GM18861 (cell line): Measurements from ENCODE around the gene CD300LD.
"Not testable (repeated sequence)": the region's sequence is repeated elsewhere in the genome, so short reads cannot be mapped to it uniquely, and the experiment has no call there.

Experiments used
- ATAC-seq: cut with Tn5 transposase; IDR thresholded peaks from one replicate; pipeline ENCODE4 v1.9.1; 2021; ENCODE audit not compliant: unreplicated experiment

Gene CD300LD

GRCh38 chr17:74573635-74574034, 18.4 kb downstream of the CD300LD start:
- not testable (repeated sequence) for ATAC-seq

GRCh38 chr17:74573169-74573568, 18.9 kb downstream of the CD300LD start:
- ATAC-seq = no peak

DNA sequence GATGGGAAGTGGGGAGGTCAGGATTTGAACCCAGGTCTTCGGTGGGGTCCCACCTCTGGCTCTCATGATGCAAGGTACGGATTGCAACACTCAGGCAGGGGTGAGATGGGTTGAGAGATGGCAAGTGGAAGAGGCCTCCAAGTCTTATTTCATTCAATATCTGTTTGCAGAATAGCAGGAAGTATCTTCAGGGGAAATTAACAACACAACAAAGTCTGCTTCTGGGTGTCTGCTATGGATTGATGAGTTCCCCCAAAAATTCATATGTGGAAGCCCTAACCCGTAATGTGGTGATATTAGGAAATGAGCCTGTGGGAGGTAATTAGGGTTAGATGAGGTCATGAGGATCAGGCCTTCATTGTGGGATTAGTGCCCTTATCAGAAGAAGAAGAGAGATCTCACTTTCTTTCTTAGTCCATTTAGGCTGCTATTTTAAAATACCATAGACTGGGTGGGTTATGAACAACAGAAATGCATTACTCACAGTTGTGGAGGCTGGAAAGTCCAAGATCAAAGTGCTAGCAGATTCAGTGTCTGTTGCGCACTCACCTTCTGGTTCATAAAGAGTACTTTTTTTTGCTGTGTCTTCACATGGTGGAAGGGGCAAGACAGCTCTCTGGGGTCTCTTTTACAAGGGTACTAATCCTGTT, 20.3 kb downstream of the CD300LD start:
- ATAC-seq = no peak

DNA sequence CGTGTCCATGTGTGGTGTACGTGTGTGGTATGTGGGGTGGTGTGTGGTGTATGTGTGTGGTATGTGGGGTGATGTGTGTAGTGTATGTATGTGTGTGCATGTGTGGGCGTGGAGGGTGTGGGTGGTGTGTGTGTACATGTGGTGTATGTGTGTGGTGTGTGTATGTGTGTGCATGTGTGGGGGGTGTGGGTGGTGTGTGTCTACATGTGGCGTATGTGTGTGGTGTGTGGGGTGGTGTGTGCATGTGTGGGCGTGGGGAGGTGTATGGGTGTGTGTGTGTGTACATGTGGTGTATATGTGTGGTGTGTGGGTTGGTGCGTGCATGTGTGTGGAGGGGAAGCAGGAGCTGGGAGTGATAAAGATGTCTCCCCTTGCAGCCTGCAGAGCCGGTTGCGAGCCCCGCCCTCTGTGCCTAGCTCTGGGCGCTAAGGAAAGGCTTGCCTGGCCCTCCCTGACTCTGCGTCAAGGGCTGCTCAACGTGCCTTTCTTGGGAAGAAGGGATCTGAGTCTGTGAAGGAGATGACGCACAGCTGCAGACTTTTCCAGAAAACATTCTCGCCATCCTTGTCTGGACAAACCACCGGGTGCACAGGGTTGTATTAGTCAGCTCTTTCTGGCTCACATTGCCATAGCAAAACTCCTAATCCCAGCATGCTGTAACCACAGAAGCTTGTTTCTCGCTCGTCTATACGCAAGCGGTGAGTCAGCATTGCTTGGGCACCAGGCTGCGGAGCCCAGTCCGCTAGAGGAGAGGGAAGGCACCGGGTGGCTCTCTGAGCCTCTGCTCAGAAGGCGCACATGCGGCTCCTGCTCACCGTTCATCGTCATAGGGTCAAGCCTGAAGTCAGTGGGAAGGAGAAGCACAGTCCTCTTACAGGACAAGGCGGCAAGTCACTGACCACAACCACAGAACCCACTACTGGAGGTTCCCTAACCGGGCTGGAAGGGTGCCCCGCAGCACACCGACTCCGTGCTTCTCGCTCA, 22.8 kb downstream of the CD300LD start:
- no peak for ATAC-seq

GRCh38 chr17:74568106-74568873, 23.8 kb downstream of the CD300LD start:
- no peak for ATAC-seq

GRCh38 chr17:74567397-74567796, 24.7 kb downstream of the CD300LD start, which contains the start of gene CD300H:
TSS of gene CD300H (minus strand) at chr17:74567509.
- ATAC-seq = no peak

- ATAC-seq = no peak
Measured at GRCh38 chr17:74566132-74566753, 25.8 kb downstream of the CD300LD start.

DNA sequence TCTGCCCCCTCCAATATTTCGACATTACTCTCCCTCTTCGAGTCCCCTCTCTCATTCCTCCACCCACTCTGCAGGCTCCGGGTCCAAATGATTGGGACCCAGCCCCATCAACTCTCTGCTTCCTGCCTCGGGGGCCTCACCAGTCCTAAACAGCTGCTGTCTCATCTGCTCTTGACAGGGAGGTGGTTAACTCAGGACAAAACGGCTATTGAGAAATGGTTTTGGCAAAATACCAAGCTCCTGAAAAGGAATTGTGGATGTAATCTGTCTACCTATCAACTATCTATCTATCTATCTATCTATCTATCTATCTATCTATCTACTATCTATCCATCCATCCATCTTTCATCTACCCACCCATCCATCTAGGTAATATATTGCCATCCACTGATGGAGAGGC, 27.0 kb downstream of the CD300LD start:
- no peak for ATAC-seq

- ATAC-seq = no peak
Measured at GRCh38 chr17:74563358-74563757, 28.7 kb downstream of the CD300LD start.

DNA sequence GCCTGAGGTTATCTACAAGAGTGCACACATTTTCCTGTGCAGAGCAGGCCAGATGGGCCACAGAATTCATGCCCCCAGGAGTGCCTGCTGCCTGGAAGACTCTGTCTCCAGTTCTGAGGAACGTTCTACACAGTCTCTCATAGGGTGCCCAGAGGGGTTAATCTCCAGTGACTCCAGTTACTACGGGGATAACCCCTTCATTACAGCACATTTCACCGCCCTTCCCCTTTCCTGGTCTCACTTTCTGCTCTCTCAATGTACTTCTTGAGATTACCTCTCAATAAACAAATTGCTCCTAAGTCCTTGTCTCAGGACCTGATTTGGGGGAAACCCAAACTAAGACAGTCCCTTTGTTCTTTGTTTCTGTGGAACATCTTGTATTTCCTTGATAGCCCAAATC, 30.5 kb downstream of the CD300LD start:
- no peak for ATAC-seq

DNA sequence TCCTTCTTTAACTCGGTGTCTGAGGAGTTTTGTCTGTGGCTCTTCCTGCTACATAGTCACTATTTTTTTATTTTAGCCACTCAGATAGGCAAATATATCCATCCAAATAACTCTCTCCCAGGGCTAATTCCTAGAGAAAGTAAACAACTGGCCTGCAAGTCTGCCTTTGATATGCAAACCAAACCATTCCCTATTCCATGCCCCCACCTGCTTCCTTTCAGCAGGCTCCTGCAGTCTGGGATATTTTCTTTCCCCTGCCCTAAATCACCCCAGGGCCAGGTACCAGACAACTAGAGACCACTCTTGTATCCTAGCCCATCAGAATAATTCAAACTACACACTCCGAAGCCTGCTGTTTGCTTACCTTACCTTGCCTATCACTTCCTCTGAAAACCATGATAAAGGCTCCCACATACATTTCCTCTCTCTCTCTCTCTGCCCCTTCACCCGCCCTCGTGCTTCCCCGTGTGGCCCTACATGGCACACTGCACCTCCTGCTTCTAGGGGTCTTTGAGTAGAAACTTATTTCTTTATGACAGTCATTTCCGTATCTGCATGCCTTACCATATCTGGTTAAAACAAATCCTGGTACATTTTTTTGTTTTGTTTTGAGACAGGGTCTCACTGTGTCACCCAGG, 33.1 kb downstream of the CD300LD start:
- ATAC-seq = no peak

DNA sequence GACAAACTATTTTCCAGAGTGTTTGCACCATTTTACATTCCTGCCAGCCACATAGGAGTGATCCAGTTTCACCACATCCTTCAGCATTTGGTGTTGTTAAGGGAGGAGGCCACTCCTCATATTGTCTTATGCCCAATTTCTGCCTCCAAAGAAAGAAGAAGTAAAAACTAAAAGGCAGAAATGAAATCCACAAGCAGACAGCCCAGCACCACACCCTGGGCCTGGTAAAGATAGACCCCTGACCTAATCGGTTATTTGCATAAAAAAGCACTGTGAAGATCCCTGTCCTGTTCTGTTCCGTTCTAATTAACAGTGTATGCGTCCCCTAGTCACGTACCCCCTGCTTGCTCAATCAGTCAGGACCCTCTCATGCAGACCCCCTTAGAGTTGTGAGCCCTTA, 33.7 kb downstream of the CD300LD start:
- not testable (repeated sequence) for ATAC-seq

- ATAC-seq = no peak
Measured at GRCh38 chr17:74555427-74555940, 36.6 kb downstream of the CD300LD start.

GRCh38 chr17:74554909-74555308, 37.2 kb downstream of the CD300LD start:
- ATAC-seq = no peak

DNA sequence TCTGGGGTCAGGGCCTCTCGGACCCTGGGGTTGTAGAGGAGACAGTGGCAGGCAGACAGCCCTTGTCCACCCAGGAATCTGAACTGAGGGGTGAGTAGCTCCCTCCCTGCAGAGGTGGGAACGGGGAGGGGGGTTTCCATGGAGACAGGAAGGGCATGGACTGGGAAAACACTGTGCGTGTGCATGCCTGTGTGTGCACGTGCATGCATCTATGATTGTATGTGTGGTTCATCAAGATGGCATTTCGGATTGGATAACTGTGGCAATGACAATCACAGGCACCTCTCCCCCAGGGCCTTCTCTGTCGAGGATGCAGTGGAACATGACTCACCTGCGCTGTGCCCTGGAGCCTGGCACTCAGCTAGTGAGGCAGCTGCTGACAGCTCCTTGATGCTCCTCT, 40.0 kb downstream of the CD300LD start:
- no peak for ATAC-seq

DNA sequence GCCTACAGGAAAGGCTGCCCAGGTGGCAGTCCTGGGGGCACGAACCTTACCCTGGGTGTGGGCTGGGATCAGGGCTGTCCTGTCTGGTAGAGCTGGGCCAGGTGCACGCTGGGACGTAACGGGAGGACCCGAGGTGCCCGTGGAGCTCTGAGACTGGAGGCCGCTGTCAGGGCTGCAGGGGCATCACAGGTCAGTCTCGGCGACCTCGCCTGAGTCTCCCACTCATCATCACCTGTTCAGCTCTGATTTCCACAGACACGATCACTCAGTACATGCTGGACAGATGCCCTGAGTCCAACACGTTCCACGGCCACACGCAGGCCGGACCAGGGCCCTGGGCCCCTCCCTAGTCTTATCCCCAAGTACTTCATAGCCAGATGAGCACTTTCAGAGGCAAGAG, 41.5 kb downstream of the CD300LD start:
- no peak for ATAC-seq

DNA sequence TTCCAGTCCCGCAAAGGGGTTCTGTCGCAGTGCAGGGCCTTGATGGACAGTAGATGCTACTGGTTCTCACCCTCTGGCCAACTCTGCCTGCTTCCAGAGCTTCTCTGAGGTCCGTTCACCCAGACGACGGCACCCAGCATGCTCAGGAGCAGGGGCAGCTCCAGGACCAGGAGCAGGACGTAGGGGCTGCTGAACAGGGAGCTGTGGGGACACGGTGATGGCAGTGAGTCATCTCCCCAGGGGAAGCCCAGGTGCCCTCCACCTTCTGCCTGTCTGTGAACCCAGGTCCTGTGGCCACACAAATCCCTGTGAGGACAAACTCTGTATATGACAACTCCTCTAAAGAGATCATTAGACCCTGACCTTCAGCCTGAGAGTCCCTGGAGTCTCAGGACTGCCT, 42.7 kb downstream of the CD300LD start:
- ATAC-seq = no peak

GRCh38 chr17:74547736-74548135, 44.3 kb downstream of the CD300LD start:
- no peak for ATAC-seq

GRCh38 chr17:74547264-74547663, 44.8 kb downstream of the CD300LD start:
- ATAC-seq = no peak

GRCh38 chr17:74546586-74546985, 45.5 kb downstream of the CD300LD start:
- no peak for ATAC-seq
